ENCODE data around the gene AMBRA1. TPM values are rescaled to one million over a fixed set of nuclear protein-coding genes. Genes with fewer than 3 reads are reported as not detected.

AMBRA1 gene
- total RNA-seq, 4 donors from 2014 or later = 20.0 to 28.9 (median 26.0) TPM

DNA sequence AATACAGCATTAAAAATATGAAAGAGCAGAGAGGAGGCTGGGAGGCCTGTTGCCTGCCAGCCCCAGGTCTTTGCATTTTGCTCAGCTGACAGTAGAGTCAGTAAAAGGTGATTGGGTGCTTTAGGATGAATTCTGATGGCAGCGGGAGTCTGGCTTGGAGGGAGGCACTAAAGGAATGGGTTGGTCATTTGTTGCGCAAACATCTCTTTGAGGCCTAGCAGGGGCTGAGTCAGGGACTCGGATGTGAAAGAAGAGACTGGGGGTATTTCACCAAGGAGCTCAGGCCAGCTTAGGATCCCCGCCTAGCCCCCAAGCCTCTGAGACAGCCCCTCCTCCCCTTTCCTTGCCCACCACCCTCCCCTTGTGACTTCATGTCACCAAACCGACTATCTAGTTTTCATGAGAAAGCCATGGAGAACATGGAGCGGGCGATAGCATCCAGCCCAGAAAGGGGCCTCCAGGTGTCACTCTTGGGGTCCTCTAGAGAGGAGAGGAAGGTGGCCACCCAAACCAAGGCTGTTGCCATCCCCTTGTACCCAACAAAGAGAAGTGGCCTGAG lies 236.8 kb downstream of the AMBRA1 start:
- Histone ChIP-seq H3K4me3 (no peak overlapping the region), H3K4me1 (peaks cover 22 to 64% (median 38%) of the 10 kb centered on the region in 4 donors), H3K27ac (replicated peaks in 1 of 4) (no peak overlapping the region), H3K9me3 (no peaks in the 10 kb centered on the region), H3K27me3 (no peaks in the 10 kb centered on the region), H3K36me3 (peaks cover 0 to 16% (median 7%) of the 10 kb centered on the region in 4 donors)
- no peak for DNase-seq (ENCODE audit: extremely low spot score)
- TF ChIP-seq, protein P1, sequence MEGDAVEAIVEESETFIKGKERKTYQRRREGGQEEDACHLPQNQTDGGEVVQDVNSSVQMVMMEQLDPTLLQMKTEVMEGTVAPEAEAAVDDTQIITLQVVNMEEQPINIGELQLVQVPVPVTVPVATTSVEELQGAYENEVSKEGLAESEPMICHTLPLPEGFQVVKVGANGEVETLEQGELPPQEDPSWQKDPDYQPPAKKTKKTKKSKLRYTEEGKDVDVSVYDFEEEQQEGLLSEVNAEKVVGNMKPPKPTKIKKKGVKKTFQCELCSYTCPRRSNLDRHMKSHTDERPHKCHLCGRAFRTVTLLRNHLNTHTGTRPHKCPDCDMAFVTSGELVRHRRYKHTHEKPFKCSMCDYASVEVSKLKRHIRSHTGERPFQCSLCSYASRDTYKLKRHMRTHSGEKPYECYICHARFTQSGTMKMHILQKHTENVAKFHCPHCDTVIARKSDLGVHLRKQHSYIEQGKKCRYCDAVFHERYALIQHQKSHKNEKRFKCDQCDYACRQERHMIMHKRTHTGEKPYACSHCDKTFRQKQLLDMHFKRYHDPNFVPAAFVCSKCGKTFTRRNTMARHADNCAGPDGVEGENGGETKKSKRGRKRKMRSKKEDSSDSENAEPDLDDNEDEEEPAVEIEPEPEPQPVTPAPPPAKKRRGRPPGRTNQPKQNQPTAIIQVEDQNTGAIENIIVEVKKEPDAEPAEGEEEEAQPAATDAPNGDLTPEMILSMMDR (IDR thresholded peaks at IDR 0.05) = no peak
- TF ChIP-seq POLR2AphosphoS5 (IDR thresholded peaks at IDR 0.05) (no peak), EP300 (IDR thresholded peaks at IDR 0.05) (no peak), POLR2A (IDR thresholded peaks at IDR 0.05; ENCODE audit: low read depth) (no peak)
- WGBS = 77% methylated on average over 7 of the region's 7 CpGs
- intact Hi-C loops (cut with DNase I) = no loop called here

DNA sequence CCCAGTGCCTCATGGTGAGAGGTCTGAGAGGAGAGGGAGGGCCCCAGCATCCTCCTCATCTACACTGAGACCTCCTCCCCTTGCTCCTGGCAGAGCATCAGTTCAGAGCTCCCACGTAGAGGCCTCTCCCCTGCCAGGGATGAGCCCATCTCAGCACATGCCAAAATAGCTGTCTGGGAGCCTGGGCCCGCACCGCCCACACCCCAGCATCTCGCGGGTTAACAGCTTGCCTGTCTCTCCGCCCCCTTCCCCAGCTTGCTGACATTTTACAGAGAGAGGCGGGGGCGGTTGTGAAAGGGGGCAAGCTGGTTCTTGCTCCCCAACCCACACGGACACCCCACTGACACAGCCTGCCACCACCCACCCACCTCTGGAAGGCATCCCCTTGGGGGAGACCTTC lies 240.1 kb downstream of the AMBRA1 start:
- Histone ChIP-seq H3K9me3 (no peaks in the 10 kb centered on the region), H3K27ac (replicated peaks in 1 of 4) (no peak overlapping the region), H3K4me3 (no peak overlapping the region), H3K4me1 (peaks cover 36 to 74% (median 48%) of the 10 kb centered on the region in 4 donors), H3K27me3 (no peaks in the 10 kb centered on the region), H3K36me3 (peaks cover 0 to 16% (median 7%) of the 10 kb centered on the region in 4 donors)
- TF ChIP-seq, protein P1 (IDR thresholded peaks at IDR 0.05) = no peak
- no peak for TF ChIP-seq EP300 (IDR thresholded peaks at IDR 0.05)
- no peak for TF ChIP-seq POLR2AphosphoS5 (IDR thresholded peaks at IDR 0.05)
- TF ChIP-seq POLR2A (IDR thresholded peaks at IDR 0.05; ENCODE audit: low read depth) = no peak
- intact Hi-C loops (cut with DNase I) = loop anchor here (2.0 kb wide), 1 partner anchor 13 kb away; no protein-coding TSS in a partner anchor
- WGBS = 36% methylated on average over 8 of the region's 9 CpGs
- DNase-seq (ENCODE audit: extremely low spot score) = no peak

DNA sequence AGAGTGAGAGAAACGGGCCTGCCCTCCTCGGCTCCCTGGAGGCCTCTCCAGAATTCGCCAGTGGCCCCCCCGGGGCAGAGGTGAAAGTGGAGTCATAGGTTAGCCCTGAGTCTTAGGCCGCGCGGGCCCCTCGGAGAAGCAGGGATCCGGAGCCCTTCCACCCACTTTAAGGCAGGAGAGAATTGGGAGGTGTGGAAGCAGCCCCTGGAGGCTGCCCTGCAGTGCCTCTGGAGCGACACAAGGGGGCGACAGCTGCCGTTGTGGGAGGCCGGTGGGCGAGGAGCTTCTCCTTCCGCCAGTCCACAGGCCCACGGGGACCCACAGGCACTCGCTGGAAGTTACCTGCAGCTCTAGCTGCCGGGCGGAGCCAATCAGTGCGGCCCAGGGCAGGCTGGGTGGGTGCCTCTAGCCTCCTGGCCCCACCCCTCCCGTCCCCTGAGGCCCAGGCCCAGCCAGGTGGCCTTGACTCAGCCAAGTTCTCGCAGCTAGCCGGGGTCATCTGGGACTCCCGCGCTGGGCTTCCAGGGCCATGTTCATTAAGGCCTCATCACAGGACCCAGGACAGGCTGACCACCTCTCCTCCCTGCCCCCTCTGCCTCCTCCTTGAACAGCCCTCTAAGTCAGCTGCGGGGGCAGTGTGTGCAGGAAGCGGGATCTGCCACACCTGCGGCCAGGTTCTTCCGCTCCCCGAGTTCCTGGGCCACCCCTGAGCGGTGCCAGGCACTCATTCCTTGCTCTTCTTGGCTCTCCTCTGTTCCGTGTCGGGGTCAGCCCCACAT lies 241.6 kb downstream of the AMBRA1 start:
- H3K4me1 ChIP-seq = peaks cover 44 to 80% (median 58%) of the 10 kb centered on the region in 4 donors
- TF ChIP-seq, protein P1 (IDR thresholded peaks at IDR 0.05) = peak; percentile 84 to 90 (median 86)
- no peak for TF ChIP-seq EP300 (IDR thresholded peaks at IDR 0.05)

DNA sequence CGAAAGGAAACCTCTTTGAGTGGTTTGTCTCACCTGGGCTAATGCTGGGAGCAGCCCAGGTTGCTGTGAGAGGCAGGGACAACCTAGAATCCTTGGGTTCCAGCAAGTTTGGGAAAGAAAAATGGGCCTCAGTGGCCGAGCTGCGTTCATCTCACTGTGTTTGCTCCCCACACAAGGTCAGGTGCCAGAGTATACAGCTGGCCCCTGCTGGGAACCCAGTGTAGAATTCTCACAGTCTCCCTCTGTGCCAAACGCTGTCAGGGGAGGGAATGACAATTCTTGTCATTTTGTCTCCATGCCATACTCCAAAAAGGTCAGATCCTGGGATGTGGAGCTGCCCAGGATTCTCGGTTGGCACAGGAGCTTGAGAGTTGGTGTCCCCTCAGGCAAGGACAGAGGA lies 242.2 kb downstream of the AMBRA1 start:
- TF ChIP-seq, protein P1 (IDR thresholded peaks at IDR 0.05) = no peak
- TF ChIP-seq POLR2AphosphoS5 (IDR thresholded peaks at IDR 0.05) = no peak
- TF ChIP-seq EP300 (IDR thresholded peaks at IDR 0.05) = no peak
- TF ChIP-seq POLR2A (IDR thresholded peaks at IDR 0.05; ENCODE audit: low read depth) = no peak
- Histone ChIP-seq H3K4me1 (peaks cover 48 to 82% (median 63%) of the 10 kb centered on the region in 4 donors), H3K36me3 (peaks cover 0 to 16% (median 7%) of the 10 kb centered on the region in 4 donors), H3K27ac (replicated peaks in 1 of 4) (peak overlapping the region in 1 of 4 donors; percentile 5), H3K4me3 (no peak overlapping the region), H3K27me3 (no peaks in the 10 kb centered on the region), H3K9me3 (no peaks in the 10 kb centered on the region)
- 65% methylated on average over 4 of the region's 5 CpGs for WGBS
- intact Hi-C loops (cut with DNase I) = loop anchor here (2.0 kb wide), 1 partner anchor 15 kb away; no protein-coding TSS in a partner anchor
- DNase-seq (ENCODE audit: extremely low spot score) = no peak

More for the DNA sequence above, 241.6 kb downstream of the AMBRA1 start:
- Histone ChIP-seq H3K27me3 (no peaks in the 10 kb centered on the region), H3K4me3 (peak overlapping the region in 3 of 4 donors; percentile 5 to 18 (median 16)), H3K36me3 (peaks cover 0 to 16% (median 7%) of the 10 kb centered on the region in 4 donors), H3K27ac (replicated peaks in 1 of 4) (peak overlapping the region in 1 of 4 donors; percentile 5), H3K9me3 (no peaks in the 10 kb centered on the region)
- intact Hi-C loops (cut with DNase I) = loop anchor here (2.0 kb wide), 1 partner anchor 15 kb away; no protein-coding TSS in a partner anchor
- 52% methylated on average over 24 of the region's 33 CpGs for WGBS
- no peak for DNase-seq (ENCODE audit: extremely low spot score)
